CD4-positive, alpha-beta T cell treated with Interleukin-6 at 100 ng/mL for 8 hours (primary cell): Measurements from ENCODE around the gene GRK3.
"Not testable (repeated sequence)": the region's sequence is repeated elsewhere in the genome, so short reads cannot be mapped to it uniquely, and the experiment has no call there.

Source experiments
- DNase-seq: peaks from one replicate; pipeline ENCODE4 v3.0.0-alpha.2; 2020; ENCODE audit warnings: mixed read lengths, low spot score

Gene GRK3

GRCh38 chr22:25564320-25564978 lies at the start of gene GRK3:
Gene GRK3 (plus strand): TSS chr22:25564675. CDS start chr22:25565041, 366 bp downstream.
- DNase-seq = peak; percentile 53

- DNase-seq = no peak
These were observed 46.3 kb upstream of the GRK3 start for GRCh38 chr22:25518000-25518663.

GRCh38 chr22:25525376-25525775 lies 39.1 kb upstream of the GRK3 start:
- no peak for DNase-seq

GRCh38 chr22:25525804-25526584 lies 38.5 kb upstream of the GRK3 start:
- DNase-seq = not testable (repeated sequence)

GRCh38 chr22:25527016-25527415 lies 37.5 kb upstream of the GRK3 start:
- not testable (repeated sequence) for DNase-seq

GRCh38 chr22:25528068-25528467 lies 36.4 kb upstream of the GRK3 start:
- DNase-seq = not testable (repeated sequence)

- DNase-seq = not testable (repeated sequence)
These were observed 35.4 kb upstream of the GRK3 start for GRCh38 chr22:25529059-25529458.

- not testable (repeated sequence) for DNase-seq
These were observed 34.8 kb upstream of the GRK3 start for GRCh38 chr22:25529541-25530137.

- DNase-seq = not testable (repeated sequence)
These were observed 32.8 kb upstream of the GRK3 start for GRCh38 chr22:25531677-25532076.

- DNase-seq = no peak
These were observed 29.8 kb upstream of the GRK3 start for GRCh38 chr22:25534724-25535123.

- DNase-seq = no peak
These were observed 27.9 kb upstream of the GRK3 start for GRCh38 chr22:25536589-25536988.

GRCh38 chr22:25540166-25540907 lies 24.1 kb upstream of the GRK3 start:
- no peak for DNase-seq

- no peak for DNase-seq
These were observed 23.4 kb upstream of the GRK3 start for GRCh38 chr22:25540908-25541660.

- DNase-seq = no peak
These were observed 22.3 kb upstream of the GRK3 start for GRCh38 chr22:25542191-25542590.

- DNase-seq = no peak
These were observed 21.6 kb upstream of the GRK3 start for GRCh38 chr22:25542720-25543402.

GRCh38 chr22:25545146-25545545 lies 19.3 kb upstream of the GRK3 start:
- no peak for DNase-seq

- DNase-seq = no peak
These were observed 18.8 kb upstream of the GRK3 start for GRCh38 chr22:25545672-25546071.

- DNase-seq = no peak
These were observed 18.2 kb upstream of the GRK3 start for GRCh38 chr22:25546242-25546641.

GRCh38 chr22:25546751-25547150 lies 17.7 kb upstream of the GRK3 start:
- DNase-seq = no peak

- DNase-seq = no peak
These were observed 15.5 kb upstream of the GRK3 start for GRCh38 chr22:25548866-25549464.
